ENCODE data around the gene COL26A1. TPM values are rescaled to one million over a fixed set of nuclear protein-coding genes. Genes with fewer than 3 reads are reported as not detected.
"Not testable (repeated sequence)": the region's sequence is repeated elsewhere in the genome, so short reads cannot be mapped to it uniquely, and the experiment has no call there.

COL26A1 gene
- total RNA-seq = not detected in 2 replicates

DNA sequence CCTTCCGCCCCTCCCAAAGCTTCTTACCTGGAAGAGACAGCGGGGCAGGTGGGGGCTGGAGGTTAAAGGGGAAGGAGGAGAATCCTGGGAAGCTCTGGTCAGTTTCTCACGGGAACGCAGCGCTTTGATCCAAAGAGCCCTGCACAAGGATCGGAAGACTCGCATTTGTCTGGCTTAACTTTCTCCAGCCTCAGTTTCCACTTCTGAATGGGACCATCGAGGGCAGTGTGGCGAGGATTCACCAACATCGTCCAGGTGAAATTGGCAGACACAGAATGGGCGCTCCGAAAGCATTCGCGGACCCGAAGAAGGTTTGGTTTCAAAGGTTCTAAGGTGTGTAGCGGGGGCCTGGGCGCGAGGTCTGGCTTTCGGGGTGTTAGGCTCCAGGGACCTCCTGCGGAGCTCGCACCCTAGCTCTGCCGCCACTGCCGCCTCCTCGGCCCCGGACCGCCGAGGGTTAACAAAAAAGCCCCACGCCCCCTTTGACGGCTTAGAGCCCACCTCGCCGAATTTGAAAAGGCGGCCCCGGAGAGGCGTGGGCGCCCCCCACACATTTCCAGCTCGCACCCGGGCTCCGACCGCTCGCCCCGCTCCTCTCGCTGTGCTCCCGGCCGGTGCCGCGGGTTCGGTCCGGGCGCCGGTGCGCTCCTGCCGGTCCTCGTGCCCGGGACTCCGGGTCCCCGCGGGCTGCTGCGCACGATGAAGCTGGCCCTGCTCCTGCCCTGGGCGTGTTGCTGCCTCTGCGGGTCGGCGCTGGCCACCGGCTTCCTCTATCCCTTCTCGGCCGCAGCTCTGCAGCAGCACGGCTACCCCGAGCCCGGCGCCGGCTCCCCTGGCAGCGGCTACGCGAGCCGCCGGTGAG, at the start of gene COL26A1:
TSS of gene COL26A1 (plus strand) at position 542 of the 862 bp plus-strand sequence. CDS start at position 700, 158 bp downstream.
- intact Hi-C loops (cut with micrococcal nuclease) = no loop called here

DNA sequence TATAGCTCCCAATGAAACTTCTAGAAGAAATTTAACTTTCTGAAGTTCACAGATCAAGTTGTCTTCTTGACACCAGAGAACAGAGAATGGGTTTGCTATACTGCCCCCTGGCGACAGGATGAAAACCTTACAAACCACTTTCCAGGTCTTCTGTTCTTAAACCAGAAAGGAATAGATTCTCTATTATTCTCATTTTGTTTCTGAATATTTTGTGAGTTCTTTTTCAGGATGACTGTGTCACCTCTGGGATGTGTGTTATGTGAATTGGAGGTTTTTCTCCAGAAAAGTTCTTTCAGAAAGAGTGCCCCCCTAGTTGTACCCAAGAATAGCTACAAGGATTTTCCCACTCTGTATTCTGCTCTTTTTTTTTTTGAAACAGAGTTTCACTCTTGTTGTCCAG, 47.3 kb upstream of the COL26A1 start:
- intact Hi-C loops (cut with micrococcal nuclease) = no loop called here

DNA sequence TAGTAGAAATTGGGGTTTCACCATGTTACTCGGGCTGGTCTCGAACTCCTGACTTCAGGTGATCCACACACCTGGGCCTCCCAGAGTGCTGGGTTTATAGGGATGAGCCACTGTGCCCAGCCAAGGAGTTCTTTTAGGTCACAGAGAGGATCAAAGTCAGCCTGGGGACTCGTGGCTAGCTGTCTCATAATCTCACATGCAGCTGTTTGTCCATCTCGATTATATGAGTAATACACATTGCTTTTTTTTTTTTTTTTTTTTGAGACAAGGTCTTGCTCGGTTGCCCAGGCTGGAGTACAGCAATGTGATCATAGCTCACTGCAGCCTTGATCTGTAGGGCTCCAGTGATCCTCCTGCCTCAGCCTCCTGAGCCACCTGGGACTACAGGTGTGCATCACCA, 43.3 kb upstream of the COL26A1 start:
- intact Hi-C loops (cut with micrococcal nuclease) = no loop called here

DNA sequence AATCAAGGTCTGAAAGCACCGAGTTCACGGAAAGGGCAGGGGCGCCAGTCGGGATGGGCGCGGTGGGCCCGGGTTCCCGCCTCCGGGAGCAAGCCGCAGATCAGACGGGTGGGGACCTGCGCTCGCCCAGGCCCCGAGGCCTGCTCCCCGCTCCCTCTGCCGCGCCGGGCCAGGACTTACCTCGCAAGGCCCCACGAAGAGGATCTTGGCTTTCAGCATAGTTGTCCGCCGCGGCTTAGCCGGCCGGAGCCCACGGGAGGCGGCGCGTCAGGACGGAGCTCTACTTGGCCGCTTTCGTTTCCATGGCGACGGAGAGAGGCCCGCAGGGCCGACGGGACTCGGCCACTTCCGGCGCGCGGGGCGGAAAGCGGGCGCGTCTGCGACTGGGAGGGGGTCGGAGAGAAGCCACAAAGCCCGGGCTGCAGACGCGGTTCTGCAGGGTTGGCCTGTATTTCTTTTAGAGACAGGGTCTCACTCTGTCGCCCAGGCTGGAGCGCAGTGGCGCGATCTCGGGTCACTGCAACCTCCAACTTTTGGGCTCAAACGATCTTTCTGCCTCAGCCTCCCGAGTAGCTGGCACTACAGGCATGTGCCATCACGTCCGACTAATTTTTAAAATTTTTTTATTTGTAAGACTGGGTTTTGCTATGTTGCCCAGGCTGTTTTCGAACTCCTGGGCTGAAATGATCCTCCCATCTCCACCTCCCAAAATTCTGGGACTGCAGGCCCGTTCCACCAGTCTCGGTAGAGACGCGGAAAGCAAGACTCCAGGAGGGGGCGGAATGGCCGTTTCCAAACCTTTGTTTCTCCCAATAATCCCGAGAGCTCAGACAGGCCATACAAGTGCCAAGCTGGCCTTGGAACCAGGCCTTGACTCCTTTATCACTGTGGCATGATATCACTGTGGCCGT, 40.9 kb upstream of the COL26A1 start, which contains the start of gene IFT22:
TSS of gene IFT22 (minus strand) at position 322 of the 911 bp plus-strand sequence. CDS start at position 219, 103 bp downstream.
- intact Hi-C loops (cut with micrococcal nuclease) = loop anchor here (1.0 to 5.0 kb wide), 6 partner anchors 69 to 1146 kb away; partner anchors contain the start of genes AP1S1 and ZNHIT1

DNA sequence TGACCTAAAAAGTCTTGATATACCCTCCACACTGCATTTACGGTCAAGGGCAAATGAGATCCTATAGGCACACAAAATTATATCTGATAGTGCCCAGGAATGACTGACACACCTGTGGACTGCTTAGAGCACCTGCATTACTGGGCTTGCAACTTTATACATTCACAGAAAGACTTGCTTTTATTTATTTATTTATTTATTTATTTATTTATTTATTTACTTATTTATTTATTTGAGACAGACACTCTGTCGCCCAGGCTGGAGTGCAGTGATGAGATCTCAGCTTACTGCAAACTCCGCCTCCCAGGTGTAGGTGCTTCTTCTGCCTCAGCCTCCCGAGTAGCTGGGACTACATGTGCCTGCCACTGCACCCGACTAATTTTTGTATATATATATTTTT, 34.5 kb upstream of the COL26A1 start:
- intact Hi-C loops (cut with micrococcal nuclease) = no loop called here

DNA sequence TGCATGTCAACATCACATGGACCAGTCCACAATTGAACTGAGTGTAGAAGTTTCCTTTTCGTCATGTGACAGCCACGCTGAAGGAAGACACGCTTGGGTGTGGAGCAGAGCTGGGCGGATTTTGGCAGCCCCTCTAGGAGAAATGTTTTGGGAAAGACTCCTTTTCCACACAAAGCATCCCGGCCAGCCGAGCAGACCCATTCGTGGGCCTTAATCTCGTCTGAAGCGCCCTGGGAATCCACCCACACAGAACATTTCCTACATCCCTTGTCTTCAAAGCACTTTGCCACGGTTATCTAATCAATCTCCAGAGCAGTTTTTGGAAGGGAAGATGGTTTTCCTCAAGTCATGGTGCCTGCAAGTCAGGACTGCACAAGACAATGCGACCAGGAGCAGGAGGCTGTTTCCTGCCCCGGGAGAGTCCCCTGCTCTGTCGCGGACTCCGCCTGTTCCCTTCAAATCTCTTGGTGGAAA, 32.6 kb upstream of the COL26A1 start:
- intact Hi-C loops (cut with micrococcal nuclease) = no loop called here

DNA sequence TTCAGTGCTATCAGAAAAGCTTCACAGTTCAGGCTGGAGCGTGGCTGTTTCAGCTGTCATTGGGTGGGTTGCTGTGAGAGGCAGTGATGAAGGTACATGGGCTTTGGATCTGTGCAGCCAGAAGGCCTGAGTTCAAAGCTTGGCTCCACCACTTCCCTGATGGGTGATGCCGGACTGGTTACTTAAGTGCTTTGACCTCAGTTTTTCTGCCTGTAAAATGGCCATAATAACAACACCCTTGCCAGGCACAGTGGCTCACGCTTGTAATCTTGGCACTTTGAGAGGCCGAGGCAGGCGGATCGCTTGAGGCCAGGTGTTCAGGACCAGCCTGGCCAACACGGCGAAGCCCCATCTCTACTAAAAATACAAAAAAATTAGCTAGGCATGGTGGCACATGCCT, 30.6 kb upstream of the COL26A1 start:
- intact Hi-C loops (cut with micrococcal nuclease) = no loop called here

DNA sequence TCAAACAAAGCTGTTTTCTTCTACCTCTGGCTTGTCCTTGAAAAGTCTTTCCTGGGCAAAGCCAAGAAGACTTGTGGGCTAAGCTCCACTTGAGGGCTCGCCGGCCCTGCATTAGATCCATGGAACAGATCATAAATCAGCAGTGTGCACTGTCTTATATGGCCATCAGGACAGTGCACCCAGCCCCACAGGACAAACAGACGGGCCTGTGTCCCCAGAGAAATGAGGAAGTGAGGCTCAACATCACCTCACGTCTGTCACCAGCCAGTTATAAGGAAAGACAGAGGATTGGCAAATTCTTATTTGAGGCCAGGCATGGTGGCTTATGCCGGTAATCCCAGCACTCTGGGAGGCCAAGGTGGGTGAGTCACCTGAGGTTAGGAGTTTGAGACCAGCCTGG, 28.8 kb upstream of the COL26A1 start:
- intact Hi-C loops (cut with micrococcal nuclease) = no loop called here

DNA sequence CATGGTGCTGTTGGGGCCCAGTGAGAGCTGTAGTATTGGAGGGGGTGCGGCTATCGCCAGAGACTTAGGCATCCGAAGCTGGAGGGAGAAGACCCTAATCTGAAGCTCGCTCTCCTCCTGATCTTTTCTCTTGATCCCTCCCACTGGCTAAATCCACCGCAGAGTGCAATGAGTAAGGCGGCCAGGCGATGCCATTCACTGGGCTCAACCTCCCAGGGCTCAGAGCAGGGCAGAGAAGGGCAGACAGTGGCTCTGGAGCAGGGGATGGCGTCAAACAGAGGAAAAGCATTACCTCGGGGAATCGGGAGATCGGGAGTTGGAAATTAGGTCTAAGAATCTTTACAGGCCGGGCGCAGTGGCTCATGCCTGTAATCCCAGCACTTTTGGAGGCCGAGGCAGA, 22.3 kb upstream of the COL26A1 start:
- intact Hi-C loops (cut with micrococcal nuclease) = no loop called here

DNA sequence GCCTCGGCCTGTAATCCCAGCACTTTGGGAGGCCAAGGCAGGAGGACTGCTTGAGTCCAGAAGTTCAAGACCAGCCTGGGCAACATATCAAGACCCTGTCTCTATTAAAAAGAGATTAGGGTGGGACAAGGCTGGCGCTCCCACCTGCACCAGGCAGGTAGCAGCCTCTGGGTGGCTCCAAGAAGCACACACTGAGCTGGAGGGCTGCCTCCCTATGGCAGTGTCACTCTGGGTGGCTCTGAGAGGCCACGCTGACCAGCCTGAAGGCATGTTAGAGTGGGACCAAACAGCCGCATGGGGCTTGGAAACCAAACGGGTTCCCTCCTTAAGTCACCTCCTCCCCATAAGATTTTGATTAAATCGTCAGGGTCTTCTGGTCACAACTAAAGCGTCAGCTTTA, 19.8 kb upstream of the COL26A1 start:
- intact Hi-C loops (cut with micrococcal nuclease) = no loop called here

DNA sequence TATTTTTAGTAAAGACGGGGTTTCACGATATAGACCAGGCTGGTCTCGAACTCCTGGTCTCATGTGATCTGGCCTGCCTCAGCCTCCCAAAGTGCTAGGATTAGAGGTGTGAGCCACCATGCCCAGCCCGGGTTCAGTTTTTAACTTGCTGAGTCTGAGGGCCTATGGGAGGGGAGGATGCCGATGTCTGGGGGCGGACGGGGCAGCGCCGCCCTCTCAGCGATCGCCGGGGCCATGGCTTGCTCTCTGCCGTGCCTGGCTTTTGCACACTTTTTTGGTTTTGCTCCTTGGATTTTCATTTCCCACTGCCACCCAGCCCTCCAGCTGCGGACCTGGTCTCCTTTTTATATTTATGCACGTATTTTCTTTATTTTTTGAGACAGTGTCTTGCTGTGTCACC, 15.2 kb upstream of the COL26A1 start:
- intact Hi-C loops (cut with micrococcal nuclease) = no loop called here

DNA sequence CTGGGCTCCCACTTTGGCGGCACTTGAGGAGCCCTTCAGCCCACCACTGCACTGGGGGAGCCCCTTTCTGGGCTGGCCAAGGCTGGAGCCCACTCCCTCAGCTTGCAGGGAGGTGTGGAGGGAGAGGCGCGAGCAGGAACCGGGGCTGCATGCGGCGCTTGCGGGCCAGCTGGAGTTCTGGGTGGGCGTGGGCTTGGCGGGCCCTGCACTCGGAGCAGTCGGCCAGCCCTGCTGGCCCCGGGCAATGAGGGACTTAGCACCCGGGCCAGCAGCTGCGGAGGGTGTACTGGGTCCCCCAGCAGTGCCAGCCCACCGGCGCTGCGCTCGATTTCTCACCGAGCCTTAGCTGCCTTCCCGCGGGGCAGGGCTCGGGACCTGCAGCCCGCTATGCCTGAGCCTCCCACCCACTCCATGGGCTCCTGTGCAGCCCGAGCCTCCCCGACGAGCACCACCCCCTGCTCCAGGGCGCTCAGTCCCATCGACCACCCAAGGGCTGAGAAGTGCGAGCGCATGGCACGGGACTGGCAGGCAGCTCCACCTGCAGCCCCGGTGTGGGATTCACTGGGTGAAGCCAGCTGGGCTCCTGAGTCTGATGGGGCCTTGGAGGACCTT, 14.1 kb upstream of the COL26A1 start:
- intact Hi-C loops (cut with micrococcal nuclease) = not testable (repeated sequence)

DNA sequence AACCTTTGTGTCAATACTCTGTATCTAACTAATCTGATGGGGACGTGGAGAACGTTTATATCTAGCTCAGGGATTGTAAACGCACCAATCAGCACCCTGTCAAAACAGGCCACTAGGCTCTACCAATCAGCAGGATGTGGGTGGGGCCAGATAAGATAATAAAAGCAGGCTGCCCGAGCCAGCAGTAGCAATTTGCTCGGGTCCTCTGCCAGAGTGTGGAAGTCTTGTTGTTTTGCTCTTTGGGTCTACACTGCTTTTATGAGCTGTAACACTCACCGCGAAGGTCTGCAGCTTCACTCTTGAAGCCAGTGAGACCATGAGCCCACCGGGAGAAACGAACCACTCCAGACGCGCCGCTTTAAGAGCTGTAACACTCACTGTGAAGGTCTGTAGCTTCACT, 13.4 kb upstream of the COL26A1 start:
- intact Hi-C loops (cut with micrococcal nuclease) = not testable (repeated sequence)

DNA sequence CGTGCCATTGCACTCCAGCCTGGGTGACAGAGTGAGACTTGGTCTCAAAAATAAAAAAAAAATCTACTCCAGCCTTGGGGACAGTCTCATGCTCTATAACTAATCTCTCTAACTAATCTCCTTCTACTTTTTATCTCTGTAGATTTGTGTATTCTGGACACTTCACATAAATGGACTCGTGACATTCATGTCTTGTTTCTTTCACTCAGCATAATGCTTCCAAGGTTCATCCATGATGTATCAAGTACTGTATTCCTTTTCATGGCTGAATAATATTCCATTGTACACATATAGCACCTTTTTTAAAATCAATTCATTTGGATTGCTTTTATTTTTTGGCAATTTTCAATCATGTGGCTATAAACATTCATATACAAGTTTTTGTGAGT, 9.8 kb upstream of the COL26A1 start:
- intact Hi-C loops (cut with micrococcal nuclease) = no loop called here

DNA sequence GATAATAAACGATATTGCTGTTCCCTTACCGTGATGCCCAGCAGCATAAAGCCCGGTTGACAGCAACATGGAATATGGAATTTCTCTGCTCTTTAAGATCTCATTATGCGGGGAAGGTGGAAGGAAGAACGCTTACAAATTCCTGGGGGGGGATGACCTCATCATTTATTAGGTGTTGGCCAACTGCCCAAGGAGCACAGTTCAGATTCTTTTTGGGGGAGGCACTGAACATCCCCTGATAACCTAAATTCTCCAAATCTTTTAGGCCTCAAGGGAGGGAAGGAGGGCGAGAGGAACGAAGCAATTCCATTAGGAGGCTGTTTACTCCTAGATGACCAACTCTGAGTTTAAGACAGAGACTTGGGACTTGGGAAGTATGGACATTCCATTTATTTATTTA, 5.2 kb upstream of the COL26A1 start:
- intact Hi-C loops (cut with micrococcal nuclease) = no loop called here

DNA sequence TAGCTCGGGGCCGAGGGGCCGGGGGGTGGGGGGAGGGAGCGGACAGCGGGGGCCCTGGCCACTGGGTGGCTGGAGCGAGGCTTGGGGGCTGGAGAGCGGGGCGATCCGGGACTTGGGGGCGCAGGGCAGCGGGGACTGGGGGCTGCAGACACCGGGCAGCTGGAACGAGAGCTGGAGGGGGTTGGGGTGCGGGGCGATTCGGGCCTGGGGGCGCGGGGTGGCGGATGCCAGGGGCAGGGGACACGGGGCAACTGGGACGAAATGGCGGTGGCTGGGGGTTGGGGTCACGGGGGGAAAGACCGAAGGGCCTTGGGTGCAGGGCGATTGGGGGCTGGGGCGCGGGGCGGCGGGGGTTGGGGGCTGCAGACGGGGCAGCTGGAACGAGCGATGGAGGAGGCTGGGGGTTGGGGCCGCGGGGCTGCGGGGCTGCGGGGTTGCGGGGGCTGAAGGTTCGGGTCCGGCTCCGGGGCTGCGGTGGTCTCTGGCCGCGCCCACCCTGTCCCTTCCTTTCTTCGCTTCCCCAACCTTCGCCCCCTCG, 590 bp downstream of the COL26A1 start:
- intact Hi-C loops (cut with micrococcal nuclease) = no loop called here

DNA sequence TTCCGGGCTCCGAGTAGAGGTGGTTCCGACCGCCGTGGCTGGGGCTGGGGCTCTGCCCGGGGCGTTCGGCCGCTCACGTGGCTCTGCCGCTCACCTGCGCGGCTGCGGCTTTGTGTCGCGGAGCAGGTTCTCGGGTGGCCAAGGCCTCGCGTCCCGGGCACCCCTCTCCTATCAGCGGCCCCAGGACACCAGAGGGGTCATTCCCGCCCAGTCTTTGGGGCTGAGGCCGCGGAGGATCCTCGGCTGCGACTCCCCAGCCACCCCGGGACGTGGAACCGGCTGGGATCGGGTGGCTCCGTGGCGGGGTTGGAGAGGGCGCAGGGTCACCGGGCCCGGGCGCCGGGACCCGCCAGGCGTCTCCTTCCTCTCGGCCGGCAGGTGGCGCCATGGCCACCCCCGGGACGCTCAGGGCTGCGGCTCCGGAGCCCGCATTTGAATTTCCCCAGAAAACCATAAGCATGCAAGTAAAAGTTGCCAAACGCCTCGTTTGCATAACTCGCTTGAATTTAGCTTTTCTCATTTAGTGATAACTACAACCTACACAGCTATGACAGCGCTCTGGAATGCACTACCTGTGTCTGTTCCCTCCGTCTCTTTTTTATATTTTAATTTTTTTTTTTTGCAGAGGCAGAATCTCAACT, 1.2 kb downstream of the COL26A1 start:
- intact Hi-C loops (cut with micrococcal nuclease) = loop anchor here (1.0 kb wide), 4 partner anchors 47 to 174 kb away; no protein-coding TSS in a partner anchor

DNA sequence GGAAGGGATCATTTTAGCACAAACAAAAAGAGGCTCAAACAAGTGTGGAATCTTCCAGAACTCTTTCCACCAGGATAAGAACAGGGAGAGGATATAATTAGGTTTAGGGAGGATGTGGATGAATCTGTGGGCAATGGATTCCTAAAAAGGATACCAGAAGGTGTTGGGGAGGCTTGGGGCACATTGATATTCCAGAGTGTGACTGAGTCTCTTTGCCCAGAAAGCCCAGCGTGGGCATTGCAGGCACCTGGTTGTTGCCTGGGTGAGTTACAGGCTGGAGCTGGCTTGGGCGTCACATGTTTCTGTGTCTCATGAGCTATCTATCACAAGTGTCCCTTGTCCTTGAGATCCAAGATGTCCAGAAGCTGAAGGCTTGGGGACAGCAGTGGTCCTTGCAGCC, 3.3 kb downstream of the COL26A1 start:
- intact Hi-C loops (cut with micrococcal nuclease) = no loop called here

DNA sequence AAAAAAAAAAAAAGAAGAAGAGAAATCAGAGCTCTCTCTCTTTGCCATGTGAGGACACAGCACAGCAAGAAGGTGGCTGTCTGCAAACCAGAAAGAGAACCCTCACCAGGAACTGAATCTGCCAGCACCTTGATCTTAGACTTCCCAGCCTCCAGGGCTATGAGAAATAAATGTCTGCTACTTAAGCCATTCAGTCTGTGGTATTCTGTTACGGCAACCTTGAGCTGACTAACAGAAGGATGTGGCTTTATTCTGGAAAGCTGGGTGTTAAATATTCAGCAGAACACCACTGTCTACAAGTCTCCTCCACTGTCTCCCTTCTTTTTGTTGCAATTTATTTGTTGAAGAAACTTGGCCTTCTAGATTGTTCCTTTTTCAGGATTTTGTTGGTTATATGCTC, 5.0 kb downstream of the COL26A1 start:
- intact Hi-C loops (cut with micrococcal nuclease) = no loop called here

DNA sequence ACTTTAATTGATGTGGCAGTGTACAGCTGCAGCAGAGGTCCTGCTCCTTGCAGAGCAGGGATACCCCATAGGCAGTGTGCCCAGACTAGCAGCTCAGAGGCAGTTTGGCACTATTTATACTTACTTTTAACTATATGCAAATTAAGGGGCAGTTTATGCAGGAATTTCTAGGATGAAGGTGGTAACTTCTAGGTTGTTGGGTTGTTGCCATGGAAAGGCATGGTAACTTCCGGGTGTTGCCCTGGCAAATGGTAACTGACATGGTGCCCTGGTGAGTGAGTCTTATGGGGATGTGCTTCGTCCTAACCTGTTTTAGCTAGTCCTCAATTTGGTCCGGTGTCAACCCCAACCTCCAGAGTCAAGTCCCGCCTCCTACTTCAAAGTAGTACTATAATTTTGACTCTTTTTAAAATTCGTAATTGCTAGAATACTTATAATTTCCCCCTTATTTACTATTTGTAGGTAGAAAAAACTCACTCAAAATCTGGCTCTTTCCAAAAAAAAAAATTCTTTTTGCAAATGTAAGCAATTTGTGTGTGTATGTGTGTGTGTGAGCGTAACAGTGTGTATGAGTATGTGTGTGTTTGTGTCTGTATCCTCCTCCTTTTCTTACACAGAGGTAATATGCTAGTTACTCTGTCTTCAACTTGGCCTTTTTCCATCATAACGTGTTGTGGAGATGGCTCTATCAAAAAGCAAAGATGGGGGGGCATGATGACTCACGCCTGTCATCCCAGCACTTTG, 5.9 kb downstream of the COL26A1 start:
- intact Hi-C loops (cut with micrococcal nuclease) = no loop called here
